Kidney (tissue), 14 donors: ENCODE results near the gene DBNDD1. TPM values are rescaled to one million over a fixed set of nuclear protein-coding genes. Genes with fewer than 3 reads are reported as not detected.

Experiments
- DNase-seq, 5 donors: peaks; one replicate each; pipeline ENCODE4 v3.0.0-alpha.2; 2013 to 2020
- FAIRE-seq: peaks from 2 replicates; lab custom pipeline; 2012; peaks lifted over from hg19 to GRCh38; lab: Jason Lieb, UNC
- H3K27ac ChIP-seq, 2 donors: one replicate each; pipeline ENCODE4 v1.7.0; 2013; ENCODE audit warnings: low read depth in 2 of 2, low read length in 2 of 2, inconsistent platforms in 1 of 2
- H3K27me3 ChIP-seq: one replicate; pipeline ENCODE4 v1.7.1; 2013; ENCODE audit warnings: low read length, inconsistent platforms; ENCODE audit not compliant: control insufficient read depth, insufficient read depth
- H3K36me3 ChIP-seq, 3 donors: one replicate each; pipeline versions ENCODE4 v1.7.0 to v1.7.1; 2013; ENCODE audit warnings: low read length in 3 of 3, control low read depth in 1 of 3, inconsistent platforms in 1 of 3; ENCODE audit not compliant: insufficient read depth in 3 of 3, control insufficient read depth in 2 of 3
- H3K4me1 ChIP-seq, 3 donors: one replicate each; pipeline versions ENCODE4 v1.7.0 to v1.7.1; 2013; ENCODE audit warnings: low read length in 3 of 3, inconsistent platforms in 1 of 3, low read depth in 1 of 3; ENCODE audit not compliant: control insufficient read depth in 2 of 3, insufficient read depth in 2 of 3
- H3K4me3 ChIP-seq, 3 donors: one replicate each; pipeline versions ENCODE4 v1.7.0 to v1.8.1; 2013; ENCODE audit warnings: low read length in 3 of 3, control low read depth in 1 of 3, inconsistent platforms in 1 of 3
- H3K9ac ChIP-seq, 3 donors: one replicate each; pipeline versions ENCODE4 v1.7.0 to v1.7.1; 2013; ENCODE audit warnings: low read length in 3 of 3, control low read depth in 1 of 3, inconsistent platforms in 1 of 3
- H3K9me3 ChIP-seq, 3 donors: one replicate each; pipeline versions ENCODE4 v1.7.0 to v1.7.1; 2013; ENCODE audit warnings: low read length in 3 of 3, control low read depth in 1 of 3, inconsistent platforms in 1 of 3; ENCODE audit not compliant: control insufficient read depth in 2 of 3, insufficient read depth in 1 of 3
- CTCF ChIP-seq: IDR thresholded peaks from 3 replicates; pipeline ENCODE4 v1.5.1; 2012; ENCODE audit warnings: mild to moderate bottlenecking, moderate library complexity, borderline replicate concordance; ENCODE audit not compliant: insufficient read depth; ENCODE audit errors: extremely low read depth
- intact Hi-C: fragments of 100-400 bp; cut with DNase I; formaldehyde crosslinking; loops from one replicate; pipeline ENCODE4 v1.11.1; 2022
- polyA plus RNA-seq: library from polyadenylated mRNA; stranded (reverse); fragments of 350-450 nt; fragmentation: Illumina TruSeq; extraction: RNeasy Lipid Tissue Mini Kit (QIAGEN cat#74804); gene quantifications from one replicate; pipeline ENCODE4 v1.2.3, GENCODE V29; 2014; ENCODE audit warnings: low read depth, low replicate concordance; ENCODE audit not compliant: insufficient read depth
- total RNA-seq: library from RNA; stranded (reverse); fragmentation: NEBNext Ultra II Directional; extraction: Animal tissue kit (Norgen Biotek cat#: 25700); gene quantifications from one replicate; pipeline ENCODE4 v1.2.1, GENCODE V29; 2021
- donor health status: control.
- donor health status: control.
- donor health status: control.
- donor health status: control.
- donor health status: control.
- donor health status: DM: yes; HTN: yes; CAD: no.
- donor health status: Normal renal cell carcinoma (clear cell type).

The DBNDD1 gene
- total and polyA plus RNA-seq, 2 donors from 2014 or later, result 15.1 to 16.3 TPM

GRCh38 chr16:90053902-90054500 lies 34.7 kb upstream of the DBNDD1 start:
- no peak overlapping the region for H3K9ac ChIP-seq
- H3K36me3 ChIP-seq, result no peaks in the 10 kb centered on the region
- DNase-seq (no peak), FAIRE-seq (no peak)
- no peaks in the 10 kb centered on the region for H3K27me3 ChIP-seq
- H3K4me1 ChIP-seq, result peaks cover 0 to 4% (median 0%) of the 10 kb centered on the region in 3 donors
- H3K27ac ChIP-seq, result no peak overlapping the region
- intact Hi-C loops, result no loop called here
- H3K9me3 ChIP-seq, result peaks cover 0 to 14% (median 5%) of the 10 kb centered on the region in 3 donors
- no peak for TF ChIP-seq CTCF
- no peak overlapping the region for H3K4me3 ChIP-seq

- H3K9me3 ChIP-seq, result peaks cover 0 to 14% (median 5%) of the 10 kb centered on the region in 3 donors
- peaks cover 0 to 13% (median 4%) of the 10 kb centered on the region in 3 donors for H3K4me1 ChIP-seq
- H3K27me3 ChIP-seq, result no peaks in the 10 kb centered on the region
- no peak for TF ChIP-seq CTCF
- H3K36me3 ChIP-seq, result no peaks in the 10 kb centered on the region
- no peak overlapping the region for H3K27ac ChIP-seq
- H3K4me3 ChIP-seq, result no peak overlapping the region
- H3K9ac ChIP-seq, result no peak overlapping the region
- DNase-seq (peak in 1 of 5 donors; percentile 11), FAIRE-seq (no peak)
- intact Hi-C loops, result no loop called here
Observed at GRCh38 chr16:90050969-90051368, 31.7 kb upstream of the DBNDD1 start.

GRCh38 chr16:90048737-90049330 lies 29.6 kb upstream of the DBNDD1 start:
- TF ChIP-seq CTCF, result no peak
- DNase-seq, result peak in 3 of 5 donors; percentile 26 to 44 (median 37)
- intact Hi-C loops, result no loop called here
- peaks cover 0 to 4% (median 0%) of the 10 kb centered on the region in 3 donors for H3K9me3 ChIP-seq
- no peak for FAIRE-seq
- no peaks in the 10 kb centered on the region for H3K36me3 ChIP-seq
- peaks cover 0 to 13% (median 0%) of the 10 kb centered on the region in 3 donors for H3K4me1 ChIP-seq
- peak overlapping the region in 1 of 3 donors; percentile 25 for H3K4me3 ChIP-seq
- no peaks in the 10 kb centered on the region for H3K27me3 ChIP-seq
- no peak overlapping the region for H3K9ac ChIP-seq
- no peak overlapping the region for H3K27ac ChIP-seq
